Measurements from ENCODE around the gene TMEM9B. TPM values are rescaled to one million over a fixed set of nuclear protein-coding genes. Genes with fewer than 3 reads are reported as not detected.

The TMEM9B gene
- polyA plus RNA-seq, 2 of the 4 experiments (the other 2 are of a cell fraction) = 35.1 to 47.3 TPM

Small RNAs within 50 kb of the gene (small RNA-seq; reads per million reads assigned to genes)
- gene RF00019 = 0 reads per million in 6 experiments

Other genes with a start within 250 kb of the TMEM9B start
- 61.3 and 66.7 TPM in 2 replicates for gene AKIP1, start 53.3 kb downstream of the TMEM9B start, polyA plus RNA-seq (2011; rRNA removed)
- gene AKIP1, start 53.3 kb downstream of the TMEM9B start, polyA plus RNA-seq (2017; fragmentation: RNase III; extraction: RNeasy Plus Mini Kit Qiagen cat#74134 plus additional on column Dnase treatment) = 54.2 to 61.5 TPM (median 57.7 TPM) in 3 replicates
- gene C11orf16, start 31.5 kb downstream of the TMEM9B start, polyA plus RNA-seq (2011; rRNA removed) = not detected in 2 replicates
- not detected in 3 replicates for gene C11orf16, start 31.5 kb downstream of the TMEM9B start, polyA plus RNA-seq (2017; fragmentation: RNase III; extraction: RNeasy Plus Mini Kit Qiagen cat#74134 plus additional on column Dnase treatment)
- gene ASCL3, start 21.4 kb downstream of the TMEM9B start, polyA plus RNA-seq (2011; rRNA removed) = not detected in 2 replicates
- gene ASCL3, start 21.4 kb downstream of the TMEM9B start, polyA plus RNA-seq (2017; fragmentation: RNase III; extraction: RNeasy Plus Mini Kit Qiagen cat#74134 plus additional on column Dnase treatment) = not detected in 3 replicates
- 1.0 and 1.4 TPM in 2 replicates for gene NRIP3, start 39.6 kb upstream of the TMEM9B start, polyA plus RNA-seq (2011; rRNA removed)
- gene NRIP3, start 39.6 kb upstream of the TMEM9B start, polyA plus RNA-seq (2017; fragmentation: RNase III; extraction: RNeasy Plus Mini Kit Qiagen cat#74134 plus additional on column Dnase treatment) = 0.49 to 0.96 TPM (median 0.57 TPM) in 3 replicates
- 0.63 and 1.4 TPM in 2 replicates for gene SCUBE2, start 127.2 kb upstream of the TMEM9B start, polyA plus RNA-seq (2011; rRNA removed)
- 0.21 to 0.49 TPM (median 0.45 TPM) in 3 replicates for gene SCUBE2, start 127.2 kb upstream of the TMEM9B start, polyA plus RNA-seq (2017; fragmentation: RNase III; extraction: RNeasy Plus Mini Kit Qiagen cat#74134 plus additional on column Dnase treatment)

Measured in A549 (cell line).